K562 (cell line): ENCODE data around the gene GGACT. TPM values are rescaled to one million over a fixed set of nuclear protein-coding genes. Genes with fewer than 3 reads are reported as not detected.

Experiments used
- ATAC-seq: fragments of 200-7000 bp; cut with Tn5 transposase; 3 replicates; pipeline ENCODE4 v1.9.1; 2020; ENCODE audit warnings: moderate library complexity
- BruUV-seq: library from RNA; stranded (reverse); fragments of 400-500 nt; replicated peaks from 2 replicates; lab custom pipeline; 2021; lab: Mats Ljungman, UMichigan
- CTCF ChIA-PET: fragments of 300-600 bp; formaldehyde crosslinking; extraction: SDS; loops from one replicate; lab custom pipeline; 2021; ENCODE audit warnings: low intra/inter-chr PET ratio; lab: Yijun Ruan, JAX
- POLR2A ChIA-PET: fragments of 300-600, 350-650 bp; sonication (Branson Sonifier 250); formaldehyde crosslinking; extraction: SDS; loops from one replicate; lab custom pipeline; 2021; ENCODE audit warnings: antibody characterized with exemption, inconsistent platforms; lab: Yijun Ruan, JAX
- DNase-seq, 4 experiments: peaks; one replicate each; pipeline versions ENCODE4 v3.0.0 to v3.0.0-alpha.2; 2011 to 2018; ENCODE audit warnings: low spot score in 3 of 4, mixed read lengths in 3 of 4; ENCODE audit errors: extremely low read depth in 1 of 4
- FAIRE-seq: peaks from 2 replicates; lab custom pipeline; 2011; peaks lifted over from hg19 to GRCh38; lab: Jason Lieb, UNC
- H2AFZ ChIP-seq: 2 replicates; pipeline ENCODE4 v1.6.0; 2011; ENCODE audit warnings: low read depth, low read length, control low read depth, inconsistent platforms
- H3K27ac ChIP-seq: fragments of 200-600 bp; 3 replicates; pipeline ENCODE4 v1.8.0; 2011; ENCODE audit warnings: low read depth, mild to moderate bottlenecking, control low read depth, inconsistent platforms, low read length, moderate library complexity, mixed read lengths; ENCODE audit errors: extremely low read depth
- H3K27me3 ChIP-seq, 2 experiments: fragments of 300-600 bp in 1 of 2; 2 replicates in 1 of 2; 3 replicates in 1 of 2; pipeline versions ENCODE4 v1.6.0 to v1.8.0; 2011; ENCODE audit warnings: inconsistent platforms in 2 of 2, low read length in 2 of 2, mild to moderate bottlenecking in 1 of 2, mixed read lengths in 1 of 2, moderate library complexity in 1 of 2; ENCODE audit not compliant: control insufficient read depth in 2 of 2, insufficient read depth in 2 of 2
- H3K36me3 ChIP-seq: fragments of 300-600 bp; 3 replicates; pipeline ENCODE4 v1.8.0; 2011; ENCODE audit warnings: mild to moderate bottlenecking, low read length, inconsistent platforms; ENCODE audit not compliant: control insufficient read depth, insufficient read depth
- H3K4me1 ChIP-seq, 2 experiments: fragments of 200-600 bp in 1 of 2; replicated peaks in 1 of 2; 2 replicates in 1 of 2; 3 replicates in 1 of 2; pipeline versions ENCODE4 v1.5.1 to v1.8.0; 2011; ENCODE audit warnings: inconsistent platforms in 2 of 2, low read length in 2 of 2, mild to moderate bottlenecking in 1 of 2, mixed read lengths in 1 of 2, moderate library complexity in 1 of 2; ENCODE audit not compliant: control insufficient read depth in 2 of 2, insufficient read depth in 2 of 2
- H3K4me2 ChIP-seq: 2 replicates; pipeline ENCODE4 v1.6.1; 2011; ENCODE audit warnings: low read length, control low read depth, inconsistent platforms, mixed read lengths; ENCODE audit not compliant: insufficient read depth
- H3K4me3 ChIP-seq: fragments of 200-600 bp; sonication (generic), shearing (Covaris generic); 2 replicates; pipeline ENCODE4 v1.5.1; 2016; ENCODE audit warnings: control low read depth, inconsistent platforms
- H3K79me2 ChIP-seq: fragments of 200-600 bp; 3 replicates; pipeline ENCODE4 v1.8.0; 2011; ENCODE audit warnings: low read length, inconsistent platforms; ENCODE audit not compliant: control insufficient read depth, insufficient read depth
- H3K9ac ChIP-seq, 2 experiments: 2 replicates each; pipeline versions ENCODE4 v1.6.0 to v1.6.1; 2011; ENCODE audit warnings: low read depth in 2 of 2, low read length in 2 of 2, control low read depth in 1 of 2, inconsistent platforms in 1 of 2, mild to moderate bottlenecking in 1 of 2, mixed read lengths in 1 of 2; ENCODE audit not compliant: insufficient read depth in 1 of 2
- H3K9me1 ChIP-seq: one replicate; pipeline ENCODE4 v1.6.0; 2011; ENCODE audit warnings: inconsistent platforms, mild to moderate bottlenecking, low read length, moderate library complexity; ENCODE audit not compliant: control insufficient read depth, insufficient read depth
- H3K9me3 ChIP-seq: replicated peaks from 2 replicates; pipeline ENCODE4 v1.5.1; 2011; ENCODE audit warnings: low read depth, low read length, inconsistent platforms; ENCODE audit not compliant: control insufficient read depth, insufficient read depth
- H4K20me1 ChIP-seq: replicated peaks from 2 replicates; pipeline ENCODE4 v1.6.1; 2011; ENCODE audit warnings: low read length, inconsistent platforms, mixed read lengths; ENCODE audit not compliant: control insufficient read depth, insufficient read depth
- ATF2 ChIP-seq: sonication (generic); formaldehyde crosslinking; IDR thresholded peaks from 2 replicates; pipeline ENCODE4 v1.8.1; 2022; ENCODE audit warnings: missing genetic modification reagents
- CREB5 ChIP-seq: fragments of 250-450 bp; sonication (Bioruptor Pico); IDR thresholded peaks from 2 replicates; pipeline ENCODE4 v1.5.0; 2020; ENCODE audit warnings: mild to moderate bottlenecking
- HOXB6 ChIP-seq: fragments of 250-450 bp; sonication (Bioruptor Pico); IDR thresholded peaks from 2 replicates; pipeline ENCODE4 v1.5.1; 2022; ENCODE audit warnings: mild to moderate bottlenecking, borderline replicate concordance
- NFE2 ChIP-seq: IDR thresholded peaks from 2 replicates; pipeline ENCODE4 v1.6.1; 2014; ENCODE audit warnings: antibody characterized with exemption, low read depth
- NUFIP1 ChIP-seq: fragments of 450-650 bp; IDR thresholded peaks from 2 replicates; pipeline ENCODE4 v1.6.1; 2018; ENCODE audit not compliant: partially characterized antibody
- SMC3 ChIP-seq: conservative IDR thresholded peaks from 2 replicates; pipeline ENCODE4 v1.6.1; 2011; ENCODE audit warnings: low read depth, low read length, improper control_type of control experiment; ENCODE audit not compliant: insufficient read depth
- SRSF9 ChIP-seq: fragments of 200-400 bp; formaldehyde crosslinking; IDR thresholded peaks from 2 replicates; pipeline ENCODE4 v1.6.1; 2017; ENCODE audit warnings: low read depth, low read length, borderline replicate concordance
- WGBS: fragments of 100-300 bp; shearing (Covaris generic); methylation state at CpG from one replicate; pipeline ENCODE4 v1.1.6; 2016; ENCODE audit warnings: low coverage, mixed read lengths; ENCODE audit not compliant: insufficient coverage; ENCODE audit errors: missing lambda C conversion rate; 5-methylcytosine and 5-hydroxymethylcytosine counted together
- in situ Hi-C: fragments of 300-500 bp; cut with MboI; formaldehyde crosslinking; loops from 4 replicates; pipeline ENCODE4 v1.15.0; 2018; ENCODE audit warnings: inconsistent platforms, mixed read lengths
- intact Hi-C: fragments of 100-400 bp; cut with micrococcal nuclease; formaldehyde crosslinking; loops from 2 replicates; pipeline ENCODE4 v1.14.2; 2022
- polyA plus RNA-seq, 8 experiments: library from polyadenylated mRNA; depleted of rRNA in 4 of 8; stranded (reverse) in 5 of 8; unstranded in 3 of 8; fragments of >200 nt; fragmentation: Nextera tagmentation in 2 of 8; fragmentation: Illumina TruSeq in 1 of 8; extraction: Ambion mirVana in 2 of 8; extraction: Trizol in 1 of 8; gene quantifications; 2 replicates each; pipeline versions ENCODE4 v1.2.1 to v1.2.3, GENCODE V29; 2011 to 2014; ENCODE audit warnings: inconsistent platforms in 1 of 8, missing spikeins in 1 of 8
- total RNA-seq, 7 experiments: library from RNA; depleted of rRNA in 6 of 7; stranded (reverse); fragments of >200 nt in 6 of 7; fragmentation: Illumina TruSeq in 2 of 7; extraction: Trizol in 2 of 7; gene quantifications; 2 replicates each; pipeline versions ENCODE4 v1.2.1 to v1.2.3, GENCODE V29; 2011 to 2021; ENCODE audit warnings: low replicate concordance in 1 of 7
- TF ChIP-seq, protein P1 (sequence below): conservative IDR thresholded peaks from 2 replicates; pipeline ENCODE4 v1.6.1; 2011; ENCODE audit warnings: low read depth, mild to moderate bottlenecking, low read length; ENCODE audit not compliant: control insufficient read depth
- TF ChIP-seq, protein P2 (sequence below): sonication (generic); formaldehyde crosslinking; IDR thresholded peaks from 2 replicates; pipeline ENCODE4 v1.8.0; 2022; ENCODE audit warnings: mild to moderate bottlenecking, missing genetic modification reagents

GGACT gene
- total and polyA plus RNA-seq, 9 of the 15 experiments (the other 6 are each of a cell fraction or from before 2014, with no cell fraction given) = 0.20 to 3.2 (median 1.7) TPM

- FAIRE-seq (no peak), ATAC-seq (no peak), DNase-seq (no peak)
- peaks cover 3 to 40% of the 10 kb centered on the region in 2 experiments; a peak in 3 of 5 replicates for H3K27me3 ChIP-seq
- no peaks in the 10 kb centered on the region for H3K79me2 ChIP-seq
- ChIA-PET CTCF (no interaction called here), POLR2A (no interaction called here)
- no peaks in the 10 kb centered on the region for H3K36me3 ChIP-seq
- no peaks in the 10 kb centered on the region for H3K4me1 ChIP-seq
- 26% methylated on average over 7 of the region's 7 CpGs for WGBS
- no peak overlapping the region for H3K4me3 ChIP-seq
- BruUV-seq = no TSS peak
- in situ Hi-C loops = loop anchor here (25.0 kb wide), 1 partner anchor 551 kb away; no protein-coding TSS in a partner anchor
- H3K9ac ChIP-seq = no peak overlapping the region
- no peaks in the 10 kb centered on the region; the same call in 1 of the 2 replicates for H3K9me3 ChIP-seq
- H3K27ac ChIP-seq = no peak overlapping the region
- no peak overlapping the region for H2AFZ ChIP-seq
- no peaks in the 10 kb centered on the region for H4K20me1 ChIP-seq
- no peak overlapping the region for H3K4me2 ChIP-seq
- no peaks in the 10 kb centered on the region for H3K9me1 ChIP-seq
- intact Hi-C loops = no loop called here
- no peak for TF ChIP-seq NUFIP1
- TF ChIP-seq SRSF9 = no peak
- no peak for TF ChIP-seq HOXB6 (CRISPR knock-in tag)
- TF ChIP-seq, protein P1, sequence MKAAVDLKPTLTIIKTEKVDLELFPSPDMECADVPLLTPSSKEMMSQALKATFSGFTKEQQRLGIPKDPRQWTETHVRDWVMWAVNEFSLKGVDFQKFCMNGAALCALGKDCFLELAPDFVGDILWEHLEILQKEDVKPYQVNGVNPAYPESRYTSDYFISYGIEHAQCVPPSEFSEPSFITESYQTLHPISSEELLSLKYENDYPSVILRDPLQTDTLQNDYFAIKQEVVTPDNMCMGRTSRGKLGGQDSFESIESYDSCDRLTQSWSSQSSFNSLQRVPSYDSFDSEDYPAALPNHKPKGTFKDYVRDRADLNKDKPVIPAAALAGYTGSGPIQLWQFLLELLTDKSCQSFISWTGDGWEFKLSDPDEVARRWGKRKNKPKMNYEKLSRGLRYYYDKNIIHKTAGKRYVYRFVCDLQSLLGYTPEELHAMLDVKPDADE = no peak
- no peak for TF ChIP-seq SMC3
- TF ChIP-seq, protein P2, sequence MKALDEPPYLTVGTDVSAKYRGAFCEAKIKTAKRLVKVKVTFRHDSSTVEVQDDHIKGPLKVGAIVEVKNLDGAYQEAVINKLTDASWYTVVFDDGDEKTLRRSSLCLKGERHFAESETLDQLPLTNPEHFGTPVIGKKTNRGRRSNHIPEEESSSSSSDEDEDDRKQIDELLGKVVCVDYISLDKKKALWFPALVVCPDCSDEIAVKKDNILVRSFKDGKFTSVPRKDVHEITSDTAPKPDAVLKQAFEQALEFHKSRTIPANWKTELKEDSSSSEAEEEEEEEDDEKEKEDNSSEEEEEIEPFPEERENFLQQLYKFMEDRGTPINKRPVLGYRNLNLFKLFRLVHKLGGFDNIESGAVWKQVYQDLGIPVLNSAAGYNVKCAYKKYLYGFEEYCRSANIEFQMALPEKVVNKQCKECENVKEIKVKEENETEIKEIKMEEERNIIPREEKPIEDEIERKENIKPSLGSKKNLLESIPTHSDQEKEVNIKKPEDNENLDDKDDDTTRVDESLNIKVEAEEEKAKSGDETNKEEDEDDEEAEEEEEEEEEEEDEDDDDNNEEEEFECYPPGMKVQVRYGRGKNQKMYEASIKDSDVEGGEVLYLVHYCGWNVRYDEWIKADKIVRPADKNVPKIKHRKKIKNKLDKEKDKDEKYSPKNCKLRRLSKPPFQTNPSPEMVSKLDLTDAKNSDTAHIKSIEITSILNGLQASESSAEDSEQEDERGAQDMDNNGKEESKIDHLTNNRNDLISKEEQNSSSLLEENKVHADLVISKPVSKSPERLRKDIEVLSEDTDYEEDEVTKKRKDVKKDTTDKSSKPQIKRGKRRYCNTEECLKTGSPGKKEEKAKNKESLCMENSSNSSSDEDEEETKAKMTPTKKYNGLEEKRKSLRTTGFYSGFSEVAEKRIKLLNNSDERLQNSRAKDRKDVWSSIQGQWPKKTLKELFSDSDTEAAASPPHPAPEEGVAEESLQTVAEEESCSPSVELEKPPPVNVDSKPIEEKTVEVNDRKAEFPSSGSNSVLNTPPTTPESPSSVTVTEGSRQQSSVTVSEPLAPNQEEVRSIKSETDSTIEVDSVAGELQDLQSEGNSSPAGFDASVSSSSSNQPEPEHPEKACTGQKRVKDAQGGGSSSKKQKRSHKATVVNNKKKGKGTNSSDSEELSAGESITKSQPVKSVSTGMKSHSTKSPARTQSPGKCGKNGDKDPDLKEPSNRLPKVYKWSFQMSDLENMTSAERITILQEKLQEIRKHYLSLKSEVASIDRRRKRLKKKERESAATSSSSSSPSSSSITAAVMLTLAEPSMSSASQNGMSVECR (CRISPR knock-in tag) = no peak
- TF ChIP-seq CREB5 (CRISPR knock-in tag) = no peak
- TF ChIP-seq NFE2 = no peak
- no peak for TF ChIP-seq ATF2 (CRISPR knock-in tag)
Observed at GRCh38 chr13:100561599-100562204, 26.9 kb downstream of the GGACT start.
